SKM-1 (cell line): ENCODE measurements around the gene KCNJ4.

Experiments used
- DNase-seq: peaks from one replicate; lab custom pipeline; 2025; ENCODE audit not compliant: unreplicated experiment; lab: John Stamatoyannopoulos, UW

KCNJ4 gene

DNA sequence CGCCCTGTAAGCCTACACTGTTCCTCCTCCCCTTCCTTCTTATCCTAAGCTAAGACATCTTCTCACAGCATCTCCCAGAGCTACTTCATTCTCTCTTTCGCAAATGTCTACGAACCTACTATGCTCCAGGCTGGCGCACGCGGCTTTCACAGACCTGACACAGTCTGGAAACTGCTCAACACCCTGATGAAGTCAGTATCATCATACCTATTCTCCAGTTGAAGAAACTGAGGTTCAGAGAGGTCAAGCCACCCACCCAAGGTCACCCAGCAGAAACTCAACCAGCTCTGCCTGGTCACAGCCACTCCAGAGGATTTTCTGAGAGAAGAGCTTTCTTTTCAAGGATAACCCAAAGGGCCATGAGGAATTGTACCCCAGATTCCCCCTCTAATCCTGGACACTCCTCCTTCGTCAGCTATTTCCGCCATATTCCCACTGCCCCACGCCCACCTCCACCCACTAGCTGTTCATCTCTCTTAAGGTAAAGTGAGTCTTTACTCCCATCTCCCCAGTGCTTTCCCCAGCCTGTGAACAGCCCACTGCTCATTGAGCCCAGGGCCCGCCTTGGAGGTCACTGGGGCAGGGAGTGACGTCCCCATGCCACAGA, 1.8 kb downstream of the KCNJ4 start:
- DNase-seq, result no peak

DNA sequence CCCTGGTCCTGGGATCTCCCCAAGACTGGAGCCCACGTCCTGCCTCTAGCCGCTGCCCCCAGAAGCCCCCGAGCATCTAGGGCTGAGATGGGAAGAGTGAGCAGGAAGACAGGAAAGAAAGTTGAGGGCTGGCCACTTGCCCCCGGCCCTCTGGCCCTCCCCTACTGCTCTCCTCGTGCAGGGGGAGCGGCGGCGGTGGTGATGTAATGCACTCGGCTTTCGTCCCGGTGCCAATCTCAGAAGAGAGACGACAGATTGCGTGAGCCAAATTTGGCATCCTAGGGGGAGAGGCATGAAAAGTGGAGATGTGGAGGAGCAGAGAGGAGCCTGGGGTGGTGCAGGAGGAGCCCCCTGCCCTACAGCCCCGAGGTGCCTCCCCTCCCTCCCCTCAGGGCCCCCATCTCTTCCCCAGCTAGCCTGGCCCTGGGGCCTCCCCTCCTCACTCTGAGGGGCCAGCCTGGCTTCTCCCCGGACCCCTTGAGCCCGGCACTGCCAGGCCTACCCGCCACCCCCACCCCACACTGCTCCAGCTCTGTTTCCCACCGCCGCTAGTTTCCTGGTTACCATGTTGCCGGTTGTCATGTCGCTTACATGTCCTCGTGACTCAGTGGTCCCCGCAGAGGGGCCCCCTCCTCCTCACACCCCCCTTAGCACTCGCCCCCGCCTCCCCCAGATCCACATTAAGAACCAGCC, 2.5 kb downstream of the KCNJ4 start:
- no peak for DNase-seq

DNA sequence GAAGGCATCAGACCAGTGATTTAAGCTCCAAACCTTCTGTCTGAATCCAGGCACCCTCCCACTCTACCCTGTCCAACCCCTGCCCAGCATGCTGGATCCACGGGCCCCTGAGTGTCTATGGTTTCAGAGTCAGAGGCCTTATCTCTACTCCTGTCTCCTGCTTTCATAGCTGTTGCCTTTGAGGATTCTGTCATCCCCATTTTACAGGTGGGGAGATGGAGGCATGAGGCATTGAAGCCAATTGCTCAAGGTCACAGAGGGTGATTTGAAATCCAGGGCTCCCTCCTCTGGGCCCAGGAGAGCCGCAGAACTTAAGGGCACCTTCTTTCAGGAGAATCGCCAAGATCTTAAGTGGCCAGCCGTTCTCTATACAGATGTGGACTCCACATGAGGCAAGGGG, 3.1 kb downstream of the KCNJ4 start:
- no peak for DNase-seq

DNA sequence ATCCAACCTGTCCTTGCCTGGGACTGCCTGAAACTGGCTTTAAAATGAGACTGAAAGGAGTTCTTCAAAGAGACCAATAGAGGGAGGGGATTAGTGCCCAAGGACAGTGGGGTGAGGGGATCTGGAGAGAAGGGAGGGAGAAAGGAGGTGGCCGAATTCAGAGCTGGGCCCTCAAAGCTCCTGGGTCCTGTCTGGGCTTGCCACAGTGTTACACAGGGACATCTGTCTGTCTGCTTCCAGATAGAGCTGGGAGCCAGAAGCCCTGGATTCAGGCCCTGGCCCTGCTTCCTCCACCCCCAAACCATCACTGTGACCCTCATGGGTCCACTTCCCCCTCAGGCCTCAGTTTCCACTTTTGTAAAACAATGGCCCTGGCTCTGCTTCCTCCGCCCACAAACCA, 3.6 kb downstream of the KCNJ4 start:
- DNase-seq, result no peak

DNA sequence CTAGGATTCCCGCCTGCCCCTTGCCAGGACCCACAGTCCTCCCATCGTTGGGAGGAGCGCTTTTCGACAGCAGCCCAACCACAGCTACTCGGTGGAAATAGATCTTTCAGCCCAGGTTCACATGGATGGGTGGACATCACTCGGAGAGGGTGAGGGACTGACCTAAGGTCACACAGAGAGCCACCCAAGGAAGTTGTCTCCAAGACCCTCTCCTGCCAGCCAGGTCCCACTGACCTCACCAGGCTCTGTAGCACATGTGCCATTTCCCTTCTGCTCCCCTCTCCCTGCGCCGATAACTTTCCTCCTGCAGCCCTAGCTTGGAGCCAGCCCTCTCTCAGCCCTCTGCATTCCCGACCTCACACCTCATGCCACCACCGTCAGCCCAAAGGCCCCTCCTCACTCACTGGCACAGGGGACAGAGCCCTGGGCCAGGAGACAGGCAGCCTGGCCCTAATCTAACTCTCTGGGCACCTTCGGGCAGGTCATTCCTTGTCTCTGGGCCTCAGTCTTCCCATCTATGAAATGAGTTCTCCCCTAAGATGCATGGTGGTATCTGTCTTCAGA, 4.7 kb downstream of the KCNJ4 start:
- no peak for DNase-seq

DNA sequence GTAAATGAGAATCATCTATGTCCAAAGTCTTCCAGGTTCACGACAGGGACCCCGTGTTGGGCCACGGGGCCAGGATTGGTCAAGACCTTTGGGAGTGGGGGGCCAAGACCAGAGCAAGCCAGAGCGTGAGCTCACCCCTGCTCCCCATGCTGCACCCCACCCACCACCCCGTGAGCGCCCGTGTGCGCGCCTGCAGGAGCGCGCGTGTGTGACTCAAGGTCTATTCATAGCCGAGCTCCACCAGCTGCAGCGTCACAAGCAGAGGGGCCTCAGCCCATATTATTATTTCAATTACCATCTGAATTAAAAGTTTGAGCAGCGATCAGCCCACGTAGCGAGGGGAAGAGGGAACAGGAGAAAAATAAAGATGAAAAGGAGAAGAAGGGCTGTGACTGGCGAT, 5.2 kb downstream of the KCNJ4 start:
- DNase-seq, result no peak

DNA sequence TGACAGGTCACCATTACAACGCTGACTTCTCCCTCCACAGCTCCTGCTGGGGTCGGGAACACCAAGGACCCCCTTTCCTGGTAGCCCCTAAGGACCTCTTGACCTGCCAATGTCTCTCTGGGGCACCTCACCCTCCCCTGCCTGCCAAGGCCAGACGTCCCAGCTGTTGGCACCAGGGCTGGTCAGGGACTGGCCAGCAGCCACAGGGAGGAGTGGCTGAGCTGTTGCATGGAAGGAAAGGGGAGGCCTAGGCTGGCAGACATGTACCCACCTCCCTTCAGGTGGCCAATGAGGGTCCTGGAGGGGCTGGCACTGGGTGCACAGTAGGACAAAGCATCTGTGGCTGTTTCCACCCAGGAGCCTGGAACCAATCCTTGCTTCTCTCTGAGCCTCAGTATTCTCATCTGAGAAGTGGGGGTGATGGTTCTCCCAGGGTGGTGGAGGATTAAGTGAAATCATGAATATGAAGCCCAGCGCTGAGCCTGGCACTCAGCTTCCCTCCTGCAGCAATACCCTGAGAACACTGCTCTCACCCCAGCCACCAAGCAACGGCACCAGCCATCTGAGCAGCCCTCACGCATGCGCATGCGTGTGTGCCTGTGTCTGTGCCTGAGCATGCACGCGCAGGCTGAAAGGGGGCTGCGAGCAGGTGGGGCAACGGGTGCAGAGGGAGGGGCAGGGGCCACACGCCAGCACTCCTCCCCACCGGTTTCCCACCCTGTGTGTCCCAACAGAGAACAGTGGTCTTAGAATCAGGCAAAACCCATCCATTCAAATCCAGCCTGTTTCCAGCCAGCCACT, 5.9 kb downstream of the KCNJ4 start:
- DNase-seq, result no peak

DNA sequence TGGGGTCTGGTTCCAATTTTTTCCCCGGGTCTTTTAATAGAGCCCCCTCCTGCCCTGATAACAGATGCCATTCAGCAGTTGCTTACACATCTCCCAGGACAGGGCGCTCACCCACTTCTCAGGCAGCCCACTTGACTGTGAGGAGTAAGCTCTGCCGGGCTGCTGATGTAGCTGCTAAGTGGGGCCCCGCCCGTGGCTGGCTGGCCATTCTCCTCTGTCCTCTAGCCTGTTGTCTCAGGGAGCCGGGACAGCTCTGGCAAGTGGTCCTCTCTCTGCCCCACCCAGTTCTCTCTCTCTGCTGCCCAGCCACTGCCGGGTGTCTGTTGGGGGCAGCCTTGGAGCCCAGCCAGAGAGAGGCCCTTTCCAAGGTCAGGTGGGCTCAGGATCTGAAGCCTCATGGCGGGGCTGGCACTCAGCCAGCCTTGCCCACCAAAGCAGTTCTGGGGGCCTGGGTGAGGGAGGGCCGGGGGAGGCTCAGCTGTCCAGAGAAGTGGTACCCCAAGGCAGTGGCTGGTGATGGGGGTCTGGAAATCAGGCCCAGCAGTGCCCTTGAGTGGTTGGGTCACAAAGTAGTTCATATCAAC, 8.9 kb downstream of the KCNJ4 start:
- DNase-seq, result no peak

DNA sequence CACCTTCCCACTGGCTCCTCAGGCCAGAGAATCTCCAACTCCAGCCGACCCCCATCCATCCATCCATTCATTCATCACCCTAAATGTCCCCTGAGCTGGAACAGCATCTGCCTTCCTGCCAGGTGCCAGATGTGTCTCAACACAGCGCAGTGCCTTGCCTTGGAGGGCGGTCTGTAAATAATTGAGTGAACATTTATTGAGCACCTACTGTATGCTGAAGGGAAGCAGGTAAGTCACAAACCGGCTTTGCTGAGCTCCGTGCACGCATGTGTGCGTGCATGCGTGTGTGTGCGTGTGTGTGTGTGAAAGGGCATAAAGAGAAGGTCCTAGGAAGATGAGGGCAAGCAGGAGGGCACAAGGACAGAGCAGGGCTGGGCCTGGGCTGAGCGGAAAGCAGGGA, 10.2 kb downstream of the KCNJ4 start:
- no peak for DNase-seq

DNA sequence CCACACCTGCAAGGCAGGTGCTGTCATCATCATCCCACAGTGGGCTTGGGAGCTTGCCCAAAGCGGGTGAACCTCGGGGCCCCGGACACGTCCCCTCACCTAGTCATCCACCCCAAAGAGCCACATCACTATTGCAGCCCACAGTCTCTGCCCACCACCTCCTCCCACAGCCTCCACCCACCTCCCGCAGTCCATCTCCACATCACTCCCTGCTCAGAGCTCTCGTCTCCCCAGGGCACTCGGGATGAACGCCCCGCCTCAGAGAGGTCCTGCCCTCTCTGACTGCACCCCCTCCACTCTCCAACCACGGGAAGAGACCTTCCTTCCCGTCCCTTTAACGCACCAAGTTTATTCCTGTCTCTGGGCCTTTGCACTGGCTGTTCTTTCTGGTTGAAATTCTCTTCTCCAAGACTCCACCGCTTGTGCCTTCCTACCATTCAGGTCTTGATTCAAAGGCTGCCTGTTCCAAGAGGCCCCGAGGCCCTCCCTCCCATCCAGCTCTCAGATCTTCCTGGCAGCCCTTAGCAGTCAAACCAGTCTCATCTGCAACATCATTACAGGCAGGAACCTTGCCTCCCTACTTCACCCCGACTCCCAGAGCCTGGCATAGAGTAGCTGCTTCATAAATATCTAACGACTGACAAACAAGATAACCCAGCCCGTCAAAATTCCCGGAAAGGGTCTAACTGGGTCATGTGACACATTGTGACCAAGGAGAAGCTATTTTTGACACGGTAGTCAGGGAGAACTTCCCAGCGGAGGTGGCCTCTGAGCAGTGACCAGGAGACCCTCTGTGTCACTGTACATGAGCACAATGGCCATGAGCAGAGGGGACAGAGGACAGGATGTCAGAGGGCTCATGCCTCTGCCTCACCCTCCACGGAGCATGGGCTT, 11.1 kb downstream of the KCNJ4 start:
- DNase-seq, result no peak

DNA sequence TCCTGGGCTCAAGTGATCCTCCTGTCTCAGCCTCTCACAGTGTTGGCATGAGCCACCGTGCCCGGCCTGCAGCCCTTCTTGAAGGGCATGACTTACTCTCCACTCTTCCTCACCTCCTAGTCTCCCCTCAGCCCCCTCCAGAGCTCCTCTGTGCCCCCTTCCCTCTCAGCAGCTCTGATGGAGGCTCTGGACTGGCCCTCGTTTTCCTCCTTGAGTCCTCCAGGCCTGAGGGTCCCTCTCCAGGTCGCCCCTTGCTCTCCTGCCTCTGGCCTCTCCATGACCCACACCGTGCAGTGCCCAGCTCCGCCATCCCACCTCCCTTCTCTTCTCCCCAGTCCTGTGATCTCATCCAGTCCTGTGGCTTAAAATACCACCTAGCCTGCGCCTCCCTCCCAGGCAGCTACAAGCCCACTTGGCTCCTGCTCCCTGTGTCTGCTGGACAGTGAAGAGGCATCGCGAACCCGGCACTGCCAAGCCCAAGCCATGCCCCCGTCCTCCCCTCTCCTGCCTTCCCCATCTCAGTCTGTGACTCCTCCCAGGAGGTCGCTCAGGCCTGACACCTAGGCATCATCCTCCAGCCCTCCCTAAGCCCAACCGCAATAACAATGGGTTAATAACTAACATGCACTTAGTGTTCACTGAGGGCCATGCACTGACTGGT, 11.9 kb downstream of the KCNJ4 start:
- no peak for DNase-seq

DNA sequence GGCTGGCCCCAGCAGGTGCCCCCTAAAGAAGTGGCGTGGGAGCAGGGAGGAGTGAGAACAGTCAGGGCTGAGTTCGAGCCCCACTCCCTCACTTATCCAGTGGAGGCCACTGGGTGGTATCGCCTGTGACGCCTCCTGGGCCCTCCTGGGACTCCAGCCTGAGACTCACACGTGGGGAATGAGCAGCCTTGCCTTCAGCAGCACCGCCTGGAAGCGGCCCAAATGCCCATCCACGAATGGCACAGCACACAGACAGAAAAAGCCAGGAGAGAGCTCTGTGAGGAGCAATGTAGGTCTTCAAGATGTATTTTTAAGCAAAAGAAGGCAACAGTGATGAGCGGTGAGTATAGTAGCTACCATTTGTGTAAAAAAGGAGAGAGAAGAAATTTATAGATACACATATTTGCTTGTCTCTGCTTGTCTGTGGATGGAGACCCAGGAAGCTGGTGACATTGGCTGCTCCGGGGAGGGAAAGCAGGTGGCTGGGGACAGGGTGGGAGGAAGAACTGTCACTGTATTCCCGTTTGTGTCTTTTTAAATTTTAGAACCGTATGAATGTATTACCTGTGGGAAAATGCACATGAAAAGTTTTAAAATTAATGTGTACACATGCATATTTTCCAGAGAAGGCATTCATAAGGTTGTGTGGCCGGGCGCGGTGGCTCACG, 13.2 kb downstream of the KCNJ4 start:
- DNase-seq, result no peak

DNA sequence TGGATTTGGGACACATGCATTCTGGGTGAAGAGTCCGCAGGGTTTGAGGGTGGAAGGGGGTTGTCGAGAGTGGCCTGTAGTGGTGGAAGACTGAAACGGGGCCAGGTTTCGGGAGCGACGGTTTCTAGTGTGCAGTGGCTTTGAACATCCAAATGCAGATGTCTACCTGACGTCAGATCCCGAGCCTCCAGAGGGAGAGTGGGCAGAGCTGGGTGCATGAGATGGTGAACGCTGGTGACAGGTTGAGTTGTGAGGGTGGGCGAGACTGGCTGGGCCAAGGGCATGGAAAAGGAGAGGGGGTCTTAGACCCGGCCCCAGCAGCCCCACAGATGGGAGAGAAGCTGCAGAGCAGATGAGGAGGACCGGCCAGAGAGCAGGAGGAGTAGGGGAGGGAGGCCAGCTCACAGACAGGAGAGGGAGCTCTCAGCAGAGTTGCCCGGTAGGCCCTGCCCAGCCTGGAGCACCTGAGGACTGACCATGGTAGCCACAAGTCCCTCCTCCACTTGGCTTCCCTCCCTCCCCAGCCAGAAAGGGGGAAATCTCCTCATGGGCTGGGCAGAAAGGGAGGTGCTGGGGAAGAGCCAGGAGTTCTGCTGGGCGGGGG, 14.2 kb downstream of the KCNJ4 start:
- DNase-seq, result no peak

DNA sequence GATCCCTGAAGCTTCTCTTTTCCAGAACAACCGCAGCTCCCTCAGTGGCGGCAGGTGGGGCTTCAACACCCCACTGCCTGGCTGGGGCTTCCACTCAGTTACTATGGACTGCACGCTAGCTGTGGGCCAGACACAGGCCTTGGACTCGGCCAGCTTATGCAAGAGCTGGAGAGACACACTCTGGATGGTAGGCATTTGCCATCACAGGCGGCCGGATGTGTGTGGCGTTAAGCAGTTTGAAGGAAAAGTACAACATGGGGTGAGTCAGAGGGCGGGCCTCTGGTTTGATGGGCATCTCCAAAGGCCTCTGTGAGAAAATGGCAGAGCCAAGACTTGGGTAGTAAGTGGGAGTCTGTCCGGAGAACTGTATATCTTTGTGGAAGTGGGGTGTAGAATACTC, 17.6 kb downstream of the KCNJ4 start:
- DNase-seq, result no peak

DNA sequence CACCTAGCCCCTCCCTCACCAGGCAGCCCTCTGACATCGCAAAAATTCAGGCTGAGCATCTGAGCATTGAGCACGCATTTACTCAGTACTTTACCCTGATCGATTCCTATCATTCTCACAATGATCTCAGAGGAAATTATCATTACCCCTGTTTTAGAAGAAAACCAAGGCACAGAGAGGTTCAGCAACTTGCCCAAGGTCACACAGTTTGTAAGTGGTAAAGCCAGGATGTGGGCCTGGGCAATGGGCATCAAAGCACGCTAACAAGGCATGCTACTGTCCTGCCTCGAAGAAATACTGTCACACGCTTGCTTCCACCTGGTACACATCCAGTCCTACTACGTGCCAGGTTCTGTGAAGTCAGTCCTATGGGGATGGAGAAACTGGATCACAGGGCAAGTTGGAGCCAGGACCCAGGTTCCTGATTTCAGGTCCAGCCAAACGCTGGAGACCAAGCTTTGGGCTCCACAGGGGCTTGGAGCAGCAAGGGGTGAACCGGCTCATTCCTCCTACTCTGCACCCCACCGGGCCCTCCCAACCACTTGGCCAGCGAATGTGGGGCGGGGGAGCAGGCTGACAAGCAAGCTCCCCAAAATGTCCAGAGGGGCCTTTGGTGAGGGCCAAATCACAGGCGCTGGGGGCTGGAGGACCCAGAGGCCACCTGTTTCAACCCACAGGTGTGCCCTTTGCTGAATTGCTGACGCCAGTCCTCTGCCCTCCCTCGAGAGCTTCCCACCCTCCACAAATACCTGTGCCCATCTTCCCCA, 18.2 kb downstream of the KCNJ4 start:
- DNase-seq, result no peak

DNA sequence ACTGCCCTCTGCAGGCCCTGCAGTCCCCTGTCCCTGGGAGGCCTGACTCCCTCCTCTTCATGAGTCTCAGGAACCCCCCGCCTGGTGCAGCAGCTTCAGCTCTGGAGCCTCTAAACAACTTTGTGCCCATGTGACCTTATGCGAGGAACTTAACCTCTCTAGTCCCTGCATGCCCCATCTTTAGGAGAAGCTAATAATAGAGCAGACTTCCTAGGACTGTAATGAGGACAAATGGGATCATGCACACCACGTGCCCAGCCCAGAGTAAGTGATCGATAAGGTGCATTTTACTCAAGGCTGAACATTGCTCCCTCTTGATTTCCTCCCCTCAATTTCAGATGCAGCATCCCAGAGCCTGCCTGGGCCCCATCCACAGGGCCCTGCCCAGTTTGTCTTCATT, 19.0 kb downstream of the KCNJ4 start:
- DNase-seq, result no peak

DNA sequence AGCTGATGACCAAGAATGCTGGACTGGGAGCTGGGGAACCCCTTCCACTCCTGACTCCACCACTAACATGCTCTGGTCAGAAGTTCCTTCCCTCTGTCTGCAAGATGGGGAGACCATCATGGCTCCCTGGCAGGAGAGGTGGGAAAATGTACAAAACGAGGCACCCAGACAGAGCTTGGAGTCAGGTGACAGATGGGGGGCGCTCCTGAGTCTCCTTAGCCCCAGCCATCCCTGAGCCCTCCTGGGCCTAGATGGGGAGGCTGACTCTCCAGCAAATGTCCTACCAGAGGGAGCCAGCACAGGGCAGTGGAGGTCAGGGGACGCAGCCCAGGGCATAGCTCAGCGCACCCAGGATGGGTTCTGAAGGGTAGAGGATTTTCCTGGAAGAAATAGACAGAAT, 20.0 kb downstream of the KCNJ4 start:
- DNase-seq, result no peak

DNA sequence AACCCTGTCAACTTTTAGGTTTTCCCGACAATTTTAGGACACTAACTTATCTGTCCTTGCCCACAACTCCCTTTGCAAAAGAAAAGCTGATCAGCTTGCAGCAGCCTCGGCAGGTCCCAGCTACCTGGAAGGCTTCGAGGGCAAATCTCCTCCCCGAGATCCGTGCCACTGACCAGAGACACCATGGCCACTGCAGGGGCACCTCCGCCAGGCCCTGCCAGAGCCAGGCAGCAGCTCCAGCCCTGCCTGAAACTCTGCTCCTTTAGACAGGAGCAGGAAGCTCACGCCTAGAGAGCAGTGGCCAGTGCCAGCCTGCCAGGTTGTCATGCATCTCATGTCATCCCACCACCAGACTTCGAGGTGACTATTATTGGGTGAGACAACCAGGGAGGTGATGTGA, 21.1 kb downstream of the KCNJ4 start:
- no peak for DNase-seq
